Peyer's patch (tissue), 4 donors: ENCODE results near the gene ITPR1.

Experiments
- CTCF ChIP-seq, 6 experiments: fragments of 450-650 bp in 4 of 6; fragments of 200-600 bp in 2 of 6; sonication (generic) in 1 of 6; IDR thresholded peaks; one replicate each; pipeline ENCODE4 v1.5.1; 2017 to 2019; ENCODE audit warnings: antibody characterized with exemption in 6 of 6, mild to moderate bottlenecking in 3 of 6, moderate library complexity in 1 of 6
- POLR2A ChIP-seq, 2 donors: fragments of 450-650 bp; IDR thresholded peaks; one replicate each; pipeline ENCODE4 v1.5.1; 2017; ENCODE audit warnings: antibody characterized with exemption in 2 of 2, mild to moderate bottlenecking in 2 of 2, moderate library complexity in 2 of 2

- no peak for TF ChIP-seq CTCF (IDR thresholded peaks at IDR 0.05)
- TF ChIP-seq POLR2A (IDR thresholded peaks at IDR 0.05) = no peak
These were observed 188.2 kb downstream of the ITPR1 start for GRCh38 chr3:4681301-4681700.
